HG03521 (cell line): ENCODE measurements around the gene CHMP6.

ENCODE experiments used
- ATAC-seq: cut with Tn5 transposase; IDR thresholded peaks from one replicate; pipeline ENCODE4 v1.9.1; 2021; ENCODE audit warnings: mild to moderate bottlenecking, moderate library complexity; ENCODE audit not compliant: unreplicated experiment

The CHMP6 gene

GRCh38 chr17:80992077-80992947 is 671 bp downstream of the CHMP6 start:
- no peak for ATAC-seq

- ATAC-seq, result no peak
Measured at GRCh38 chr17:80992948-80993624, 1.4 kb downstream of the CHMP6 start.

DNA sequence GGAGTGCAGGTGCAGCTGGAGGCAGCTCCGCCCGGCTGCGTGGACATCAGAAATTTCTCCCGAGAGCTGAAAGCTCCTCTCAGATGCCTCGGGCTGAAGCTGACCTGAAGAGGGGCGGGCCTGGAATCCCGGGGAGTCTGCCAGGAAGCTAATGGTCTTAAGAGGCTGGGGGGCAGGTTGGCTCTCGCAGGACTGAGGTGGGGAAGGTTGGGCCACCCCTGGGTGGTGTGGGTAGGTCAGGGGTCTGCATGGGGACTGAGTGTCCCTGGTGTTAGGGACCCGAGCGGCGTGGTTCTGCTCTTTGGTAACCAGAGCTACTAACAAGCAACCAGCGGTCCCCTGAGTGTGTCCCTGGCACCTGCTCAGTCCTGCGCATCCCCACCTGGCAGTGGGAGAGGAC is 3.5 kb downstream of the CHMP6 start:
- ATAC-seq, result no peak

- no peak for ATAC-seq
Measured at GRCh38 chr17:80996422-80997305, 5.0 kb downstream of the CHMP6 start.

DNA sequence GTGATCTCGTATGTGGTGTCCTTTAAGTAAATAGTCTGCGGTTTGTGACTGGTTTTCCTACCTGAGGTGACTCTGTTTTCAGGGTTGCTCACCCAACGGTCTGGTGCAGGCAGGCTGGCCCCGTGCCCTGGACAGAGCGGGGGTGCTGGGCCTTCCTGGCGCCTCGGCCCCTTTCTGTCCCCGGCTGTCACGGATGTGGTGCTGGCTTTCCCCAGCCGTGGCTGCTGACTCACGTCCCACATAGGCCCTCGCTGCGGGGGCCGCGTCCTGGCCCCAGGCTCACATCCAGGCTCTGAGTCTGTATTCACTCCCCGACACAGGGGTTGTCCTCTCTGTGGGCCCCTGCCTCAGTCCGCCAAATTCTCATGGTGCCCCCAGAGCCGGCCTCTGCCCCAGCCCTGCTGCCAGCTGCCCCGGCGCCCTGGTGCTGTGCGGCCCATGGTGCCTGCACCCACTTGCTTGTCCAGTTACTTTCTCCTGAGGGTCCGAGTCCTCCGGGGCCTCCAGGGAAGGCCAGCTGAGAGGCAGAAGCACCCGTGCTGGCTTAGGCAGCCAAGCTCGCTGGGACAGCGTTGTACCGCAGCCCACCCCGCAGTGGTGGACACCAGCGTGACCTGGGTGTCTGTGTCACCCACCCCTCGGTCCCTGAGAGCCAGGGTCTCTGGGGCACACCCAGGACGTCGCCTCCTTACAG is 5.9 kb downstream of the CHMP6 start:
- ATAC-seq, result no peak

- ATAC-seq, result no peak
Measured at GRCh38 chr17:80998118-80998747, 6.6 kb downstream of the CHMP6 start.

DNA sequence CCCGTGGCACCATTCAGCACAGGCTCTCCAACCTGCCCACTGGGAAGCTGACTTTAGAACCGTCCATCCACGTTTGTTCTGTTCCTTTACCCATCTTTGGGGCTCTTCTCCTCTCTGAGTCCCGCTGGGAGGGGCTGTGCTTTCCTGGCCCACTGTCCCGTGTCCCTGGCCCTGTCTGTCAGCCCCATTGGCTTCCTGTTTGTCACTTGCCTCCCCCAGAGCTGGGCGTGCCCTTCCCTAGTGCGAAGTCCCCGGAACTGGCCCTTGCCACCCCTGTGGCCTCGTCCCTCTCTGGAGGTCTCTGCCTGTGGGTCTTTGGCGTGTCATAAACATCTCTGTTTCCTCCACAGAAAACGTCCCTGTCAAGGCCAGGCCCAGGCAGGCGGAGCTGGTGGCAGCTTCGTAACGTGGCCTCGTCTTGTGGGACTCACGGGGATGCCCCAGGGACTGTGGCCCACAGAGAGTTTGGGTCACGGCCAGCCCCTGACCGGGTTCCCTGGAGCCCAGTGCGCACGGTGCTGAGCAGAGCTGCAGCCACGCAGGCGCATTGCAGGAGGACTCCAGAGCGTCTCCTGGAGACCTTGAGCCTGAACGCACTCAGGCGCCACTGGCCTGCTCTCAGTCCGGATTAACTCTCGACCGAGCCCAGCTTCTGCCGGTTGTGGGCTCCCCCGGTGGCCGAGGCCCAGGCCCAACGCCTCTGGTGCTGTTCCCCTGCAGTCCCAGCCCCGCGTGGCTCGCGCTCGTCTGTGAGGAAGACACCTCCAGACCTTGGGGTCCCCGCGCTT is 7.3 kb downstream of the CHMP6 start:
- no peak for ATAC-seq

DNA sequence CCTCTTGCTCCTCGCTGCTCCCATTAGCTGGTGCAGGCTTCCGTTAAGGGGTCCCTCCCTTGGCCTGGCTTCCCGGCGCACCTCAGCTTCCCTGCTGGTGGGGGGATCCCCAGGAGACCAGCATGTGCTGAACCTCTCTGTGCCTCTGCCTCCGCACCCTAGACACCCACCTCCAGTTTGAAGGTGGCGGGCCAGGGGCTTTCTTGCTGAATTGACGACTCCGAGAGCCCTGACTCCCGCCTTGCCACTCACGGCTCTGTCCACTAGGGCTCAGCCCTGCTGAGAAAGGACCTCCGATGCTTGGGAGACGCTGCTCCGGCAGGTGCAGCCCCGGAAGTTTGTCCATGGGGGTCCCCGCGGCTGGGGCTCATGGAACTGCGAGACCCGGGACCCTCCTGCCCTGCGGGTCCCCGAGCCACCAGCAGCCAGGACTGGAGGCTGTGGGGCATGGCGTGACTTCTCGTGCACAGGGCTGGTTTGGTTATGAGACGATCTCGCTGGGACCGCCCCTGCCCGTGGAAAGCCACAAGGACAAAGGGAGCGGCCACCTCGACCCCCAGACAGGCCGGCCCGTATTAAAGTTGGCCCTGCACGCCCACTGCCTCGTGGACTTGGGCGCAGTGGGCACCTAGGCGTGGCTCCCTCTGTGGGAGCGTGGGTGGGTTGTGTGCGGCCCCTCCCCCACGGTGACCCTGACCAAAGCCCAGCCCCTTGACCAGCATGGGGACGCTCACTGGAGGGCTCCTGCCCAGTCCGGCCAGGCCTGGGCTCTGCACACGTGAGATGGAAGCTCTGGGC is 8.1 kb downstream of the CHMP6 start:
- ATAC-seq, result no peak

GRCh38 chr17:81000334-81000630 is 8.6 kb downstream of the CHMP6 start:
- no peak for ATAC-seq

DNA sequence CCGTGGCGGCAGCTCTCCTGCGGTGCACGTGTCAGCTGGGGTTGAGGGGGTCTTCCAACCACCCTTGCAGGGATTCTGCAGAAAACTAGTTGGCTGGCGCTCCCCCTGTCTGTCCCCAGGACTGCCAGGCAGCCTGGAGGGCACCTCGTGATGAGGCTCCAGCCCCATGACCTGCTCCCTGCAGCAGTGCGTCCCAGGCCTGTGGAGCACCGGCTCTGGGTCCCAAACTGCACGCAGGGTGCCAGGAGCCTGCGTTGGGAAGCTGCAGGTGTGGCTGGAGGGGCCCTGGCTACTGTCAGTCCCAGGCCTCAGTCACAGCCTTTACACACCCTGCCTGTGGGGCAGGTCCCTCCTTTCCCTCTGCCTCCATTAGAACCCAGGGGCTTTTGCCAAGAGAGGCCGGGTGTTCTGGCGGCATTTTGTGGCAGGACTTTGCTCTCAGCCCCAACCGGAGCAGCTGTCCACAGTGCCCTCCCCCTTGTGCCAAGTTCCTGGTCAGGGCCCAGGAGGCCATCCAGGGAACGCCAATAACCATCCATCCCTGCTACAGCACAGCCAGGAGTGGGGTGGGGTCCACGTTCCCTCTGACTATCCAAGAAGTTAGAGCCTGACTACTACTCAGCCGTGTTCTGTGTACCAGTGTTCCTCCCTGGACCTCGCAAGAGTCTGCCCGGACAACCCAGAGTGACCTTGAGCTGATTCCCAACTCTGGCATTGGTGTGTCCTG is 9.2 kb downstream of the CHMP6 start:
- no peak for ATAC-seq

GRCh38 chr17:81002013-81002384 is 10.4 kb downstream of the CHMP6 start:
- no peak for ATAC-seq

- no peak for ATAC-seq
Measured at GRCh38 chr17:81002409-81003361, 11.0 kb downstream of the CHMP6 start.

DNA sequence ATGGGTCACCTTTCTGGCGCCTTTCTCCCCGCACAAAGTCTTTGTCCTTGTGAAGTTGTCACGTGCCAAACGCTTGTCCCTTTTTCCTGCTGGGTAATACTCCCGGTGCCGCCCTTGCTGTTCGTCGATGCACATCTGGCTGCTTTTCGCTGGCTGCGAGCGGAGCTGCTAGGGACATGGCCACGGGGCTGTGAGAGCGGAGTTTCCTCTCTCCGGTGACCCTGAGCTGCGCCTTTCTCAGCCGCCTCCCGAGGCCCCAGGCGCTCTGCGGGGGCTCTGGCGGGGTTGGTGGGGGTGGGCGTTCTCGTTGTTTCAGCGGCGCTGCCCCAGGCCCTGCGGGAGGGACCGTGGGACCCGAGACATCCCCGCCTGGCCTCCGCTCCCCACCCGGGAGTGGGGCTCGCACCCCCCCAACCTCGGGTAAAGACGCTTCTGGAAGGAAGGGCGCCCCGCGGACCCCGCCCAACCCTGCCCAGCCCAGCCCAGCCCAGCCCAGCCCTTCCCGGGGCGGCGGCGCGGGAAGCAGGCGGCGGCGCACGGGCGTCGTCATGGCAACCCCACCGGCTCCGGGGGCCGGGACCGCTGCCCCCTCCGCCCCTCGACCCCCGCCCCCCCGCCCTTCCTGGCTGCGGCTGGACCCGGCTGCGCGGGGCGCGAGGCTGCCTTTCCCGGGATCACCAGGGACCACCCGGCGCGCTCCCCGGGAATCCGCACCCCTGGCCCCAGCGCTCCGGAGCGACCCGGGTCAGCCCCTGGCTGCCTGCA is 12.3 kb downstream of the CHMP6 start:
- ATAC-seq, result no peak

- no peak for ATAC-seq
Measured at GRCh38 chr17:81006891-81007290, 15.2 kb downstream of the CHMP6 start.

- no peak for ATAC-seq
Measured at GRCh38 chr17:81008140-81008539, 16.5 kb downstream of the CHMP6 start.

DNA sequence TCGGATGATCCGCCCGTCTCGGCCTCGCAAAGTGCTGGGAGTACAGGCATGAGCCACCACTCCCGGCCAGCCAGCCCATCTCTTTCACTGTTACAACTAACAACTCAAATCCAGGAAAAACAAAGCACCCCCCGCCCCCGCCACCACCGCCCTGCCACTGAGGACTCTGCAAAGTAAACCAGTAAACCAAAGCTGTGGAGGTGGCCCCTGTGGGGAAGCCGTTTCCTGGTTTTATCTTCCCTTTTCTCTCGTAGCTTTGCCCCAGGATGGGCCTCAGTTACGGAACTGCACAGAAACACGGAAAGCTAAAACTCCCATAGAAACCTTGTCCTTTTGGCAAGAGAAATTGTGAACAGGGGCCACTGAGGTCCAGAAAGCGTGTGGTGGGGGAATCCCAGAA is 17.5 kb downstream of the CHMP6 start:
- ATAC-seq, result no peak
